IMR-90 (cell line): Measurements from ENCODE around the gene PDCD1. TPM values are rescaled to one million over a fixed set of nuclear protein-coding genes. Genes with fewer than 3 reads are reported as not detected.

Experiments
- ATAC-seq: fragments of 200-7000 bp; cut with Tn5 transposase; 2 replicates; pipeline ENCODE4 v1.9.1; 2020; ENCODE audit warnings: low read depth, mild to moderate bottlenecking, moderate library complexity
- BruUV-seq: library from RNA; stranded (reverse); fragments of 400-500 nt; replicated peaks from 2 replicates; lab custom pipeline; 2021; lab: Mats Ljungman, UMichigan
- CTCF ChIA-PET: fragments of 300-600 bp; formaldehyde crosslinking; extraction: SDS; loops from one replicate; lab custom pipeline; 2021; ENCODE audit warnings: antibody characterized with exemption; lab: Yijun Ruan, JAX
- POLR2A ChIA-PET: fragments of 300-600 bp; sonication (Branson Sonifier 250); formaldehyde crosslinking; loops from one replicate; lab custom pipeline; 2022; ENCODE audit warnings: antibody characterized with exemption; ENCODE audit not compliant: unreplicated experiment; lab: Charles Lee
- DNase-seq: peaks from one replicate; pipeline ENCODE4 v3.0.0; 2013
- H2AFZ ChIP-seq: replicated peaks from 2 replicates; pipeline ENCODE3; 2013; ENCODE audit warnings: low read length, mild to moderate bottlenecking; ENCODE audit not compliant: poor library complexity
- H2AK5ac ChIP-seq: 2 replicates; pipeline ENCODE4 v1.6.1; 2013; ENCODE audit warnings: low read depth, low read length, inconsistent platforms
- H2AK9ac ChIP-seq: replicated peaks from 2 replicates; pipeline ENCODE3; 2013; ENCODE audit warnings: mild to moderate bottlenecking, low read depth, low read length, moderate library complexity; ENCODE audit not compliant: poor library complexity
- H2BK120ac ChIP-seq: 2 replicates; pipeline ENCODE4 v1.6.1; 2013; ENCODE audit warnings: low read depth, low read length, inconsistent platforms
- H2BK15ac ChIP-seq: 3 replicates; pipeline ENCODE4 v1.6.1; 2013; ENCODE audit warnings: low read depth, low read length, inconsistent platforms
- H2BK20ac ChIP-seq: 2 replicates; pipeline ENCODE4 v1.6.1; 2013; ENCODE audit warnings: low read depth, mild to moderate bottlenecking, inconsistent platforms, low read length, moderate library complexity
- H2BK5ac ChIP-seq: 2 replicates; pipeline ENCODE4 v1.6.1; 2013; ENCODE audit warnings: mild to moderate bottlenecking, low read depth, low read length, inconsistent platforms; ENCODE audit not compliant: poor library complexity, severe bottlenecking
- H3K14ac ChIP-seq: replicated peaks from 2 replicates; pipeline ENCODE4 v1.6.1; 2013; ENCODE audit warnings: low read depth, low read length, inconsistent platforms
- H3K18ac ChIP-seq: 2 replicates; pipeline ENCODE4 v1.6.1; 2013; ENCODE audit warnings: low read depth, low read length, control low read depth
- H3K23ac ChIP-seq: 2 replicates; pipeline ENCODE4 v1.6.1; 2013; ENCODE audit warnings: low read depth, low read length, inconsistent platforms
- H3K27ac ChIP-seq: 2 replicates; pipeline ENCODE4 v1.5.1; 2013; ENCODE audit warnings: mild to moderate bottlenecking, control low read depth, low read length; ENCODE audit not compliant: insufficient read depth
- H3K27me3 ChIP-seq: 2 replicates; pipeline ENCODE4 v1.6.1; 2013; ENCODE audit warnings: low read length; ENCODE audit not compliant: control insufficient read depth, insufficient read depth
- H3K36me3 ChIP-seq: 2 replicates; pipeline ENCODE4 v1.6.1; 2013; ENCODE audit warnings: low read length, mixed read lengths; ENCODE audit not compliant: control insufficient read depth, insufficient read depth
- H3K4ac ChIP-seq: 2 replicates; pipeline ENCODE4 v1.6.1; 2013; ENCODE audit warnings: low read depth, low read length, inconsistent platforms
- H3K4me1 ChIP-seq: 2 replicates; pipeline ENCODE4 v1.6.1; 2013; ENCODE audit warnings: low read length, mixed read lengths; ENCODE audit not compliant: control insufficient read depth, insufficient read depth
- H3K4me2 ChIP-seq: 2 replicates; pipeline ENCODE4 v1.6.1; 2013; ENCODE audit warnings: low read depth, mild to moderate bottlenecking, control low read depth, low read length, moderate library complexity
- H3K4me3 ChIP-seq: 2 replicates; pipeline ENCODE4 v1.5.1; 2013; ENCODE audit warnings: low read depth, mild to moderate bottlenecking, control low read depth, low read length, moderate library complexity; ENCODE audit not compliant: insufficient read depth
- H3K56ac ChIP-seq: 2 replicates; pipeline ENCODE4 v1.6.1; 2013; ENCODE audit warnings: low read length, inconsistent platforms; ENCODE audit not compliant: insufficient read depth; ENCODE audit errors: extremely low read depth
- H3K79me1 ChIP-seq, 2 experiments: 2 replicates each; pipeline ENCODE4 v1.6.1; 2013; ENCODE audit warnings: low read length in 2 of 2, inconsistent platforms in 1 of 2, low read depth in 1 of 2
- H3K9ac ChIP-seq: 2 replicates; pipeline ENCODE4 v1.6.1; 2013; ENCODE audit warnings: low read depth, low read length, control low read depth
- H3K9me1 ChIP-seq: 2 replicates; pipeline ENCODE4 v1.6.1; 2013; ENCODE audit warnings: low read length, inconsistent platforms; ENCODE audit not compliant: insufficient read depth
- H3K9me3 ChIP-seq: 2 replicates; pipeline ENCODE4 v1.6.1; 2013; ENCODE audit warnings: low read length; ENCODE audit not compliant: control insufficient read depth, insufficient read depth
- H4K20me1 ChIP-seq: 2 replicates; pipeline ENCODE4 v1.6.1; 2013; ENCODE audit warnings: low read length, inconsistent platforms; ENCODE audit not compliant: insufficient read depth
- H4K5ac ChIP-seq: 2 replicates; pipeline ENCODE4 v1.6.1; 2013; ENCODE audit warnings: mild to moderate bottlenecking, low read depth, low read length, control low read depth
- H4K8ac ChIP-seq, 2 experiments: 2 replicates each; pipeline ENCODE4 v1.6.1; 2013; ENCODE audit warnings: low read depth in 2 of 2, low read length in 2 of 2, control low read depth in 1 of 2, inconsistent platforms in 1 of 2
- H4K91ac ChIP-seq: 2 replicates; pipeline ENCODE4 v1.6.1; 2013; ENCODE audit warnings: low read depth, low read length, inconsistent platforms; ENCODE audit not compliant: insufficient read depth
- BHLHE40 ChIP-seq: fragments of 150-350 bp; IDR thresholded peaks from 2 replicates; pipeline ENCODE4 v1.6.1; 2016; ENCODE audit warnings: mild to moderate bottlenecking, low read depth, low read length
- CEBPB ChIP-seq: IDR thresholded peaks from 2 replicates; pipeline ENCODE4 v1.6.1; 2012; ENCODE audit warnings: low read depth, low read length, improper control_type of control experiment
- CHD1 ChIP-seq: IDR thresholded peaks from 2 replicates; pipeline ENCODE4 v1.6.1; 2012; ENCODE audit warnings: low read depth, low read length, improper control_type of control experiment
- FOS ChIP-seq: fragments of 150-350 bp; IDR thresholded peaks from 2 replicates; pipeline ENCODE4 v1.6.1; 2016; ENCODE audit warnings: low read depth, low read length
- MAFK ChIP-seq: IDR thresholded peaks from 2 replicates; pipeline ENCODE4 v1.6.1; 2012; ENCODE audit warnings: low read depth, low read length, improper control_type of control experiment
- MAZ ChIP-seq: IDR thresholded peaks from 2 replicates; pipeline ENCODE4 v1.6.1; 2012; ENCODE audit warnings: low read depth, mild to moderate bottlenecking, low read length, improper control_type of control experiment, moderate library complexity, borderline replicate concordance
- MXI1 ChIP-seq: IDR thresholded peaks from 2 replicates; pipeline ENCODE4 v1.6.1; 2012; ENCODE audit warnings: low read depth, mild to moderate bottlenecking, low read length, moderate library complexity, borderline replicate concordance
- NFE2L2 ChIP-seq: fragments of 150-350 bp; IDR thresholded peaks from 2 replicates; pipeline ENCODE4 v1.6.1; 2016; ENCODE audit warnings: low read depth, mild to moderate bottlenecking, low read length
- POLR2A ChIP-seq: IDR thresholded peaks from 2 replicates; pipeline ENCODE4 v1.6.1; 2012; ENCODE audit warnings: mild to moderate bottlenecking, low read depth, low read length
- RAD21 ChIP-seq: IDR thresholded peaks from 2 replicates; pipeline ENCODE4 v1.6.1; 2012; ENCODE audit warnings: low read length, improper control_type of control experiment
- RCOR1 ChIP-seq: IDR thresholded peaks from 2 replicates; pipeline ENCODE4 v1.6.1; 2012; ENCODE audit warnings: mild to moderate bottlenecking, low read length, improper control_type of control experiment; ENCODE audit not compliant: insufficient replicate concordance
- RFX5 ChIP-seq: IDR thresholded peaks from 2 replicates; pipeline ENCODE4 v1.8.0; 2012; ENCODE audit warnings: low read depth, mild to moderate bottlenecking, low read length, moderate library complexity
- SMC3 ChIP-seq: fragments of 150-350 bp; IDR thresholded peaks from 2 replicates; pipeline ENCODE4 v1.6.1; 2016; ENCODE audit warnings: low read depth, mild to moderate bottlenecking, antibody characterized with exemption, low read length, moderate library complexity
- WGBS, 2 experiments: methylation state at CpG; one replicate each; pipeline versions ENCODE4 v1.1.5 to v1.1.7; 2013; ENCODE audit warnings: missing lambda C conversion rate in 2 of 2; ENCODE audit not compliant: insufficient read length in 1 of 2; ENCODE audit errors: extremely low coverage in 2 of 2; 5-methylcytosine and 5-hydroxymethylcytosine counted together
- dilution Hi-C: fragments of 300-500 bp; cut with HindIII; formaldehyde crosslinking; loops from one replicate; pipeline ENCODE4 v1.14.3; 2018; ENCODE audit warnings: low sequenced_read_pairs; ENCODE audit not compliant: unreplicated experiment
- in situ Hi-C: fragments of 300-500 bp; cut with MboI; formaldehyde crosslinking; loops from 3 replicates; pipeline ENCODE4 v1.14.3; 2019; ENCODE audit warnings: low sequenced_read_pairs, inconsistent platforms, mixed read lengths
- intact Hi-C: fragments of 100-400 bp; cut with micrococcal nuclease; formaldehyde crosslinking; loops from 2 replicates; pipeline ENCODE4 v1.10.0; 2022
- polyA plus RNA-seq, 3 experiments: library from polyadenylated mRNA; depleted of rRNA; stranded (reverse); fragments of >200 nt; gene quantifications; 2 replicates each; pipeline ENCODE4 v1.2.3, GENCODE V29; 2012; ENCODE audit warnings: low replicate concordance in 1 of 3
- total RNA-seq: library from RNA; depleted of rRNA; stranded (reverse); fragments of >200 nt; gene quantifications from 2 replicates; pipeline ENCODE4 v1.2.3, GENCODE V29; 2012
- TF ChIP-seq, protein P1 (sequence below): conservative IDR thresholded peaks from 2 replicates; pipeline ENCODE4 v1.5.1; 2012; ENCODE audit warnings: mild to moderate bottlenecking, low read depth, low read length, improper control_type of control experiment
- TF ChIP-seq, protein P2 (sequence below): fragments of 150-350 bp; IDR thresholded peaks from 2 replicates; pipeline ENCODE4 v1.6.1; 2016; ENCODE audit warnings: low read depth, mild to moderate bottlenecking, low read length, moderate library complexity, borderline replicate concordance
- TF ChIP-seq, protein P3 (sequence below): fragments of 150-350 bp; IDR thresholded peaks from 2 replicates; pipeline ENCODE4 v1.6.1; 2017; ENCODE audit warnings: mild to moderate bottlenecking, antibody characterized with exemption, low read length, low read depth

PDCD1 gene
- total and polyA plus RNA-seq, 2 of the 4 experiments (the other 2 are of a cell fraction), result not detected

DNA sequence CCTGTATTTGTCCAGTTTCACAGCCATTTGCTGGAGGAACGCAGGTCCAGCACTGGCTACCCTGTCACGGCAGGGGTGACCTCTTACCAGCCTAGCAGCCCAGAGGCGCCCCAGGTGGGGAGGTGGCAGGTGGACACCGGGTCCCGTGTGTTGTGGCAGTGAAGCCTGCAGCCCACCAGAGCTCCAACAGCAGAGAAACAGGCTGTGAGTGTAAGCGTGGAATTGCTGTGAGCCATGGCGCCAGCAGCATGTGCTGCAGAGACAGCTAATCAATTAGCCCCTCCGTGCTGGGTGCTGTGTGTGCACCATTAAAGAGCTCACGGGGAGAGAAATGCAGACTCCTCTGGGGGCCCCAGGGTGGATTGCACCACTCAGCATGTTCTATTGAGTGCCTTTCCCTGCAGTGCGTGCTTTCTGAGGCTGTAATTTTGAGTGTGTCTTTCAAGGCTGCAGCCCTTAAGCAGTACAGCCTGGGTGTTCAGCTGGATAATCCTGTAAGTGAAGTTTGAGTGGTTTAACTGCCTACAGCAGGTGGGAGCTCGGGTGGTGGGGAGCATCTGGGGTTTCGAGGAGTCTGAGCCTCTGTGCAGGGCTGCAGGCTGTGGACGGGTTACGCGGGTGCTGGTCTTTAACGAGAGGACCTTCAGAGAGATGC lies 26.7 kb upstream of the PDCD1 start:
- Histone ChIP-seq H2BK20ac (no peak overlapping the region), H3K36me3 (no peaks in the 10 kb centered on the region), H3K4me1 (no peaks in the 10 kb centered on the region), H3K4ac (no peak overlapping the region), H4K5ac (no peak overlapping the region), H2AFZ (no peak overlapping the region), H3K18ac (no peak overlapping the region), H2BK15ac (no peak overlapping the region), H2AK9ac (no peak overlapping the region), H3K4me3 (no peak overlapping the region), H3K9me1 (no peaks in the 10 kb centered on the region), H3K9ac (no peak overlapping the region), H4K8ac (no peak overlapping the region), H2BK5ac (no peak overlapping the region), H3K14ac (no peak overlapping the region), H2AK5ac (no peak overlapping the region), H4K20me1 (no peaks in the 10 kb centered on the region), H3K27me3 (no peaks in the 10 kb centered on the region), H3K27ac (no peak overlapping the region), H3K23ac (no peak overlapping the region), H2BK120ac (no peak overlapping the region), H4K91ac (no peak overlapping the region), H3K56ac (no peak overlapping the region), H3K9me3 (no peaks in the 10 kb centered on the region; the same call in 1 of the 2 replicates), H3K79me1 (no peaks in the 10 kb centered on the region), H3K4me2 (no peak overlapping the region)
- intact Hi-C loops, result no loop called here
- ChIA-PET POLR2A (no interaction called here), CTCF (no interaction called here)
- in situ Hi-C loops, result no loop called here
- DNase-seq (no peak), ATAC-seq (no peak)
- dilution Hi-C loops, result no loop called here
- no TSS peak for BruUV-seq
- TF ChIP-seq FOS (no peak), BHLHE40 (no peak), SMC3 (no peak), MXI1 (no peak), CHD1 (no peak), RCOR1 (no peak), RAD21 (no peak), CEBPB (no peak), NFE2L2 (no peak), MAZ (no peak), MAFK (no peak), POLR2A (no peak), RFX5 (no peak)
- TF ChIP-seq, protein P1, sequence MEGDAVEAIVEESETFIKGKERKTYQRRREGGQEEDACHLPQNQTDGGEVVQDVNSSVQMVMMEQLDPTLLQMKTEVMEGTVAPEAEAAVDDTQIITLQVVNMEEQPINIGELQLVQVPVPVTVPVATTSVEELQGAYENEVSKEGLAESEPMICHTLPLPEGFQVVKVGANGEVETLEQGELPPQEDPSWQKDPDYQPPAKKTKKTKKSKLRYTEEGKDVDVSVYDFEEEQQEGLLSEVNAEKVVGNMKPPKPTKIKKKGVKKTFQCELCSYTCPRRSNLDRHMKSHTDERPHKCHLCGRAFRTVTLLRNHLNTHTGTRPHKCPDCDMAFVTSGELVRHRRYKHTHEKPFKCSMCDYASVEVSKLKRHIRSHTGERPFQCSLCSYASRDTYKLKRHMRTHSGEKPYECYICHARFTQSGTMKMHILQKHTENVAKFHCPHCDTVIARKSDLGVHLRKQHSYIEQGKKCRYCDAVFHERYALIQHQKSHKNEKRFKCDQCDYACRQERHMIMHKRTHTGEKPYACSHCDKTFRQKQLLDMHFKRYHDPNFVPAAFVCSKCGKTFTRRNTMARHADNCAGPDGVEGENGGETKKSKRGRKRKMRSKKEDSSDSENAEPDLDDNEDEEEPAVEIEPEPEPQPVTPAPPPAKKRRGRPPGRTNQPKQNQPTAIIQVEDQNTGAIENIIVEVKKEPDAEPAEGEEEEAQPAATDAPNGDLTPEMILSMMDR, result no peak
- TF ChIP-seq, protein P2, sequence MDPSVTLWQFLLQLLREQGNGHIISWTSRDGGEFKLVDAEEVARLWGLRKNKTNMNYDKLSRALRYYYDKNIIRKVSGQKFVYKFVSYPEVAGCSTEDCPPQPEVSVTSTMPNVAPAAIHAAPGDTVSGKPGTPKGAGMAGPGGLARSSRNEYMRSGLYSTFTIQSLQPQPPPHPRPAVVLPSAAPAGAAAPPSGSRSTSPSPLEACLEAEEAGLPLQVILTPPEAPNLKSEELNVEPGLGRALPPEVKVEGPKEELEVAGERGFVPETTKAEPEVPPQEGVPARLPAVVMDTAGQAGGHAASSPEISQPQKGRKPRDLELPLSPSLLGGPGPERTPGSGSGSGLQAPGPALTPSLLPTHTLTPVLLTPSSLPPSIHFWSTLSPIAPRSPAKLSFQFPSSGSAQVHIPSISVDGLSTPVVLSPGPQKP, result no peak
- TF ChIP-seq, protein P3, sequence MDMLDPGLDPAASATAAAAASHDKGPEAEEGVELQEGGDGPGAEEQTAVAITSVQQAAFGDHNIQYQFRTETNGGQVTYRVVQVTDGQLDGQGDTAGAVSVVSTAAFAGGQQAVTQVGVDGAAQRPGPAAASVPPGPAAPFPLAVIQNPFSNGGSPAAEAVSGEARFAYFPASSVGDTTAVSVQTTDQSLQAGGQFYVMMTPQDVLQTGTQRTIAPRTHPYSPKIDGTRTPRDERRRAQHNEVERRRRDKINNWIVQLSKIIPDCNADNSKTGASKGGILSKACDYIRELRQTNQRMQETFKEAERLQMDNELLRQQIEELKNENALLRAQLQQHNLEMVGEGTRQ, result no peak
- WGBS, 2 experiments, result 68% methylated on average over 8 of the region's 16 CpGs; no CpG with 5 or more reads in 1 of the 2 experiments
